Measurements from ENCODE around the gene GALNT1. TPM values are rescaled to one million over a fixed set of nuclear protein-coding genes. Genes with fewer than 3 reads are reported as not detected.

Gene GALNT1
- total RNA-seq, 1 donor from 2014 or later, result 74.5 TPM

- Histone ChIP-seq H3K36me3 (peaks cover 5% of the 10 kb centered on the region), H3K27me3 (no peaks in the 10 kb centered on the region), H3K4me1 (no peaks in the 10 kb centered on the region), H3K9me3 (no peaks in the 10 kb centered on the region), H3K4me3 (no peak overlapping the region), H3K27ac (no peak overlapping the region)
- ATAC-seq (no peak), DNase-seq (no peak)
- intact Hi-C loops (cut with DNase I), result no loop called here
- no peak for TF ChIP-seq CTCF (IDR thresholded peaks at IDR 0.05)
Observed at GRCh38 chr18:35716169-35716831, 134.8 kb downstream of the GALNT1 start.

GRCh38 chr18:35717182-35717581 lies 135.6 kb downstream of the GALNT1 start:
- Histone ChIP-seq H3K36me3 (peaks cover 2% of the 10 kb centered on the region), H3K9me3 (no peaks in the 10 kb centered on the region), H3K27ac (no peak overlapping the region), H3K27me3 (no peaks in the 10 kb centered on the region), H3K4me3 (no peak overlapping the region), H3K4me1 (no peaks in the 10 kb centered on the region)
- DNase-seq (no peak), ATAC-seq (peak; percentile 47)
- no peak for TF ChIP-seq CTCF (IDR thresholded peaks at IDR 0.05)
- intact Hi-C loops (cut with DNase I), result no loop called here

- Histone ChIP-seq H3K9me3 (no peaks in the 10 kb centered on the region), H3K4me3 (no peak overlapping the region), H3K4me1 (no peaks in the 10 kb centered on the region), H3K27me3 (no peaks in the 10 kb centered on the region), H3K36me3 (no peaks in the 10 kb centered on the region), H3K27ac (no peak overlapping the region)
- DNase-seq (no peak), ATAC-seq (no peak)
- intact Hi-C loops (cut with DNase I), result no loop called here
- TF ChIP-seq CTCF (IDR thresholded peaks at IDR 0.05), result no peak
Observed at GRCh38 chr18:35721431-35722081, 140.0 kb downstream of the GALNT1 start.

- intact Hi-C loops (cut with DNase I), result no loop called here
- Histone ChIP-seq H3K4me3 (no peak overlapping the region), H3K27ac (no peak overlapping the region), H3K4me1 (no peaks in the 10 kb centered on the region), H3K27me3 (no peaks in the 10 kb centered on the region), H3K36me3 (no peaks in the 10 kb centered on the region), H3K9me3 (no peaks in the 10 kb centered on the region)
- no peak for ATAC-seq
- no peak for TF ChIP-seq CTCF (IDR thresholded peaks at IDR 0.05)
- DNase-seq, result no peak
Observed at GRCh38 chr18:35728676-35729075, 147.1 kb downstream of the GALNT1 start.

GRCh38 chr18:35729991-35730668 lies 148.6 kb downstream of the GALNT1 start:
- Histone ChIP-seq H3K27me3 (no peaks in the 10 kb centered on the region), H3K9me3 (no peaks in the 10 kb centered on the region), H3K4me3 (no peak overlapping the region), H3K27ac (no peak overlapping the region), H3K36me3 (no peaks in the 10 kb centered on the region), H3K4me1 (no peaks in the 10 kb centered on the region)
- ATAC-seq, result no peak
- TF ChIP-seq CTCF (IDR thresholded peaks at IDR 0.05), result no peak
- intact Hi-C loops (cut with DNase I), result no loop called here
- DNase-seq, result no peak
